HEK293 (cell line): ENCODE data around the gene CDC42EP1.
A peak's percentile ranks its signal among the peaks of the same experiment; 100 is the strongest.

ENCODE experiments used
- BCL11B ChIP-seq: fragments of 450-650 bp; formaldehyde crosslinking; IDR thresholded peaks from 2 replicates; pipeline ENCODE4 v1.5.1; 2016; ENCODE audit warnings: low read depth, missing biosample characterization, missing genetic modification characterization
- EGR2 ChIP-seq: fragments of 450-650 bp; formaldehyde crosslinking; IDR thresholded peaks from 2 replicates; pipeline ENCODE4 v1.5.1; 2016; ENCODE audit warnings: low read depth, missing biosample characterization, missing genetic modification characterization
- KLF1 ChIP-seq: fragments of 450-650 bp; formaldehyde crosslinking; IDR thresholded peaks from 2 replicates; pipeline ENCODE4 v1.5.1; 2016; ENCODE audit warnings: missing biosample characterization, missing genetic modification characterization
- REPIN1 ChIP-seq: fragments of 450-650 bp; formaldehyde crosslinking; IDR thresholded peaks from 2 replicates; pipeline ENCODE4 v1.5.1; 2017; ENCODE audit warnings: missing biosample characterization, missing genetic modification characterization, low read depth
- SETDB1 ChIP-seq: IDR thresholded peaks from one replicate; pipeline ENCODE4 v1.6.1; 2017; ENCODE audit warnings: mild to moderate bottlenecking, low read length, moderate library complexity, mixed read lengths; ENCODE audit not compliant: insufficient read length
- TRIM28 ChIP-seq: IDR thresholded peaks from 2 replicates; pipeline ENCODE4 v1.6.1; 2011; ENCODE audit warnings: low read length, control low read depth, borderline replicate concordance
- WT1 ChIP-seq: fragments of 450-650 bp; formaldehyde crosslinking; IDR thresholded peaks from 2 replicates; pipeline ENCODE4 v1.5.1; 2016; ENCODE audit warnings: missing biosample characterization, missing genetic modification characterization
- ZBTB21 ChIP-seq: fragments of 450-650 bp; formaldehyde crosslinking; IDR thresholded peaks from 2 replicates; pipeline ENCODE4 v1.5.1; 2017; ENCODE audit warnings: missing biosample characterization, missing genetic modification characterization
- ZBTB48 ChIP-seq: fragments of 450-650 bp; formaldehyde crosslinking; IDR thresholded peaks from 2 replicates; pipeline ENCODE4 v1.5.1; 2016; ENCODE audit warnings: missing biosample characterization, missing genetic modification characterization
- ZBTB8A ChIP-seq: fragments of 450-650 bp; formaldehyde crosslinking; IDR thresholded peaks from 2 replicates; pipeline ENCODE4 v1.5.1; 2016; ENCODE audit warnings: missing biosample characterization, missing genetic modification characterization
- ZFP37 ChIP-seq: fragments of 450-650 bp; formaldehyde crosslinking; IDR thresholded peaks from 2 replicates; pipeline ENCODE4 v1.5.1; 2016; ENCODE audit warnings: missing biosample characterization, missing genetic modification characterization
- ZNF121 ChIP-seq: fragments of 450-650 bp; formaldehyde crosslinking; IDR thresholded peaks from 2 replicates; pipeline ENCODE4 v1.5.1; 2016; ENCODE audit warnings: missing biosample characterization, missing genetic modification characterization
- ZNF2 ChIP-seq: fragments of 450-650 bp; formaldehyde crosslinking; IDR thresholded peaks from 2 replicates; pipeline ENCODE4 v1.5.1; 2016; ENCODE audit warnings: missing biosample characterization, missing genetic modification characterization
- ZNF341 ChIP-seq: fragments of 450-650 bp; formaldehyde crosslinking; IDR thresholded peaks from 2 replicates; pipeline ENCODE4; 2016; ENCODE audit warnings: low read depth, missing biosample characterization, missing genetic modification characterization
- ZNF391 ChIP-seq: fragments of 450-650 bp; formaldehyde crosslinking; IDR thresholded peaks from 2 replicates; pipeline ENCODE4 v1.5.1; 2016; ENCODE audit warnings: low read depth, missing biosample characterization, missing genetic modification characterization, borderline replicate concordance
- ZNF48 ChIP-seq: fragments of 450-650 bp; formaldehyde crosslinking; IDR thresholded peaks from 2 replicates; pipeline ENCODE4 v1.5.1; 2016; ENCODE audit warnings: missing biosample characterization, missing genetic modification characterization
- ZNF501 ChIP-seq: fragments of 450-650 bp; formaldehyde crosslinking; IDR thresholded peaks from 2 replicates; pipeline ENCODE4 v1.5.1; 2016; ENCODE audit warnings: missing biosample characterization, missing genetic modification characterization
- ZNF529 ChIP-seq: fragments of 450-650 bp; formaldehyde crosslinking; IDR thresholded peaks from 2 replicates; pipeline ENCODE4 v1.5.1; 2017; ENCODE audit warnings: missing genetic modification characterization, missing biosample characterization; ENCODE audit not compliant: insufficient replicate concordance
- ZNF558 ChIP-seq: fragments of 450-650 bp; formaldehyde crosslinking; IDR thresholded peaks from 2 replicates; pipeline ENCODE4 v1.5.1; 2016; ENCODE audit warnings: missing biosample characterization, missing genetic modification characterization
- ZNF610 ChIP-seq: fragments of 450-650 bp; formaldehyde crosslinking; IDR thresholded peaks from 2 replicates; pipeline ENCODE4 v1.5.1; 2016; ENCODE audit warnings: missing biosample characterization, missing genetic modification characterization, borderline replicate concordance
- ZNF629 ChIP-seq: fragments of 450-650 bp; formaldehyde crosslinking; IDR thresholded peaks from 2 replicates; pipeline ENCODE4 v1.5.1; 2017; ENCODE audit warnings: missing biosample characterization, missing genetic modification characterization
- TF ChIP-seq, protein P1 (sequence below): fragments of 450-650 bp; formaldehyde crosslinking; IDR thresholded peaks from 2 replicates; pipeline ENCODE4 v1.5.1; 2016; ENCODE audit warnings: missing biosample characterization, missing genetic modification characterization
- TF ChIP-seq, protein P2 (sequence below): fragments of 450-650 bp; formaldehyde crosslinking; IDR thresholded peaks from 2 replicates; pipeline ENCODE4 v1.5.1; 2017; ENCODE audit warnings: missing biosample characterization, missing genetic modification characterization
- TF ChIP-seq, protein P3 (sequence below): fragments of 450-650 bp; formaldehyde crosslinking; IDR thresholded peaks from 2 replicates; pipeline ENCODE4 v1.5.1; 2016; ENCODE audit warnings: missing biosample characterization, missing genetic modification characterization
- TF ChIP-seq, protein P4 (sequence below): fragments of 450-650 bp; formaldehyde crosslinking; IDR thresholded peaks from 2 replicates; pipeline ENCODE4 v1.5.1; 2016; ENCODE audit warnings: missing biosample characterization, missing genetic modification characterization
- TF ChIP-seq, protein P5 (sequence below): fragments of 450-650 bp; formaldehyde crosslinking; IDR thresholded peaks from 2 replicates; pipeline ENCODE4 v1.5.1; 2017; ENCODE audit warnings: missing biosample characterization, missing genetic modification characterization
- TF ChIP-seq, protein P6 (sequence below): fragments of 450-650 bp; IDR thresholded peaks from 2 replicates; pipeline ENCODE4 v1.5.1; 2018; ENCODE audit warnings: missing biosample characterization, mild to moderate bottlenecking, missing genetic modification characterization

Gene CDC42EP1

DNA sequence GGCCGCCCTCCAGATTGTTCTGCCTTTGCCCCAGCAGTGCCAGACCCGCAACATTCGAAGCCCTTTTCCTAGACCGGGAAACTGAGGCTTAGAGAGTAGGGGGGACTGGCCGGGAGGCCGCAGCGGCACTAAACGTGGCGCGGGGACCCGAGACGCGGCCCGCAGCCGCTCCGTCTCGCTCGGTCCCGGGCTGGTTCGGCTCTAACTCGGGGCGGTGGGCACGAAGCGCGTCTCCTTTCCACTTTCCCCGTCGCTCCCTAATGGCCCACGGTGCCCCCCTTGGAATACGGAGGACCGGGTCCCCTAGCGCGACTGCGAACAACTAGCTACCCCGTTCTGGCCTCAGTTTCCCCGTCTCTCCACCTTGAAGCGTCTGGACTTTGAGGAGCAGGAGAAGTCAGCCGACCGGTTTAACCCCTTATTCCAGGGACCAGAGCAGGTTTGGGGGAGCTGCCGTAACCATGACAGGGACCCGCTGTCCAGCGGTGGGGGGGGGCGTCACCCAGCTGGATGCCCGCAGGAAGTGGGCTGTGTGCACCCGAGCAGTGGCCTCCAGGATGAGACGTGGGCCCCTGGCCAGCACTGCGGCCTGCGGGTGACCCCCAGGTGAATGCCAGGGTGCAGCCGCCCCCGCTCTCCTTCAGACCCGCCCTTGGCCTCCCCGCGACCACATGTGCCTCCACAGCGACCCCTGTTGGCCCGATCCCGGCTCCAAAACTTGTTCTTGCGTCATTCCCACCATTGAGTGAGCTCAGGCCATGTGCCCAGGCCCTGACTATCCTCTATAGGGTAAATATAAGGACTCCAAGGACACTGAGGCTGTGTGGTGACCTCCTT, 1.1 kb downstream of the CDC42EP1 start (continued):
- TF ChIP-seq, protein P1, sequence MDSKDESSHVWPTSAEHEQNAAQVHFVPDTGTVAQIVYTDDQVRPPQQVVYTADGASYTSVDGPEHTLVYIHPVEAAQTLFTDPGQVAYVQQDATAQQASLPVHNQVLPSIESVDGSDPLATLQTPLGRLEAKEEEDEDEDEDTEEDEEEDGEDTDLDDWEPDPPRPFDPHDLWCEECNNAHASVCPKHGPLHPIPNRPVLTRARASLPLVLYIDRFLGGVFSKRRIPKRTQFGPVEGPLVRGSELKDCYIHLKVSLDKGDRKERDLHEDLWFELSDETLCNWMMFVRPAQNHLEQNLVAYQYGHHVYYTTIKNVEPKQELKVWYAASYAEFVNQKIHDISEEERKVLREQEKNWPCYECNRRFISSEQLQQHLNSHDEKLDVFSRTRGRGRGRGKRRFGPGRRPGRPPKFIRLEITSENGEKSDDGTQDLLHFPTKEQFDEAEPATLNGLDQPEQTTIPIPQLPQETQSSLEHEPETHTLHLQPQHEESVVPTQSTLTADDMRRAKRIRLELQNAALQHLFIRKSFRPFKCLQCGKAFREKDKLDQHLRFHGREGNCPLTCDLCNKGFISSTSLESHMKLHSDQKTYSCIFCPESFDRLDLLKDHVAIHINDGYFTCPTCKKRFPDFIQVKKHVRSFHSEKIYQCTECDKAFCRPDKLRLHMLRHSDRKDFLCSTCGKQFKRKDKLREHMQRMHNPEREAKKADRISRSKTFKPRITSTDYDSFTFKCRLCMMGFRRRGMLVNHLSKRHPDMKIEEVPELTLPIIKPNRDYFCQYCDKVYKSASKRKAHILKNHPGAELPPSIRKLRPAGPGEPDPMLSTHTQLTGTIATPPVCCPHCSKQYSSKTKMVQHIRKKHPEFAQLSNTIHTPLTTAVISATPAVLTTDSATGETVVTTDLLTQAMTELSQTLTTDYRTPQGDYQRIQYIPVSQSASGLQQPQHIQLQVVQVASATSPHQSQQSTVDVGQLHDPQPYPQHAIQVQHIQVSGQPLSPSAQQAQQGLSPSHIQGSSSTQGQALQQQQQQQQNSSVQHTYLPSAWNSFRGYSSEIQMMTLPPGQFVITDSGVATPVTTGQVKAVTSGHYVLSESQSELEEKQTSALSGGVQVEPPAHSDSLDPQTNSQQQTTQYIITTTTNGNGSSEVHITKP (tag by site-specific recombination), result peak; percentile 86
- TF ChIP-seq ZNF610 (peak; percentile 43; the same call in 1 of the 2 replicates), ZBTB21 (tag by site-specific recombination) (peak; percentile 90), ZNF341 (peak; percentile 68), ZBTB48 (peak; percentile 98), TRIM28 (no peak), ZNF48 (tag by site-specific recombination) (no peak), ZNF121 (tag by site-specific recombination) (no peak), ZNF529 (tag by site-specific recombination) (no peak), ZNF558 (tag by site-specific recombination) (no peak), ZBTB8A (tag by site-specific recombination) (peak; percentile 78; the same call in 1 of the 2 replicates), KLF1 (tag by site-specific recombination) (peak; percentile 86), ZNF391 (tag by site-specific recombination) (no peak; the same call in none of the 2 replicates), SETDB1 (no peak), BCL11B (tag by site-specific recombination) (peak; percentile 97), ZNF501 (tag by site-specific recombination) (0 out of 2 replicates have a peak, but pooled peaks have one; percentile 31), WT1 (no peak; the same call in none of the 2 replicates), EGR2 (peak; percentile 90), ZNF629 (tag by site-specific recombination) (peak; percentile 96), ZNF2 (0 out of 2 replicates have a peak, but pooled peaks have one; percentile 35), REPIN1 (no peak), ZFP37 (0 out of 2 replicates have a peak, but pooled peaks have one; percentile 46)
- TF ChIP-seq, protein P2, sequence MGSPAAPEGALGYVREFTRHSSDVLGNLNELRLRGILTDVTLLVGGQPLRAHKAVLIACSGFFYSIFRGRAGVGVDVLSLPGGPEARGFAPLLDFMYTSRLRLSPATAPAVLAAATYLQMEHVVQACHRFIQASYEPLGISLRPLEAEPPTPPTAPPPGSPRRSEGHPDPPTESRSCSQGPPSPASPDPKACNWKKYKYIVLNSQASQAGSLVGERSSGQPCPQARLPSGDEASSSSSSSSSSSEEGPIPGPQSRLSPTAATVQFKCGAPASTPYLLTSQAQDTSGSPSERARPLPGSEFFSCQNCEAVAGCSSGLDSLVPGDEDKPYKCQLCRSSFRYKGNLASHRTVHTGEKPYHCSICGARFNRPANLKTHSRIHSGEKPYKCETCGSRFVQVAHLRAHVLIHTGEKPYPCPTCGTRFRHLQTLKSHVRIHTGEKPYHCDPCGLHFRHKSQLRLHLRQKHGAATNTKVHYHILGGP (tag by site-specific recombination), result no peak
- TF ChIP-seq, protein P3, sequence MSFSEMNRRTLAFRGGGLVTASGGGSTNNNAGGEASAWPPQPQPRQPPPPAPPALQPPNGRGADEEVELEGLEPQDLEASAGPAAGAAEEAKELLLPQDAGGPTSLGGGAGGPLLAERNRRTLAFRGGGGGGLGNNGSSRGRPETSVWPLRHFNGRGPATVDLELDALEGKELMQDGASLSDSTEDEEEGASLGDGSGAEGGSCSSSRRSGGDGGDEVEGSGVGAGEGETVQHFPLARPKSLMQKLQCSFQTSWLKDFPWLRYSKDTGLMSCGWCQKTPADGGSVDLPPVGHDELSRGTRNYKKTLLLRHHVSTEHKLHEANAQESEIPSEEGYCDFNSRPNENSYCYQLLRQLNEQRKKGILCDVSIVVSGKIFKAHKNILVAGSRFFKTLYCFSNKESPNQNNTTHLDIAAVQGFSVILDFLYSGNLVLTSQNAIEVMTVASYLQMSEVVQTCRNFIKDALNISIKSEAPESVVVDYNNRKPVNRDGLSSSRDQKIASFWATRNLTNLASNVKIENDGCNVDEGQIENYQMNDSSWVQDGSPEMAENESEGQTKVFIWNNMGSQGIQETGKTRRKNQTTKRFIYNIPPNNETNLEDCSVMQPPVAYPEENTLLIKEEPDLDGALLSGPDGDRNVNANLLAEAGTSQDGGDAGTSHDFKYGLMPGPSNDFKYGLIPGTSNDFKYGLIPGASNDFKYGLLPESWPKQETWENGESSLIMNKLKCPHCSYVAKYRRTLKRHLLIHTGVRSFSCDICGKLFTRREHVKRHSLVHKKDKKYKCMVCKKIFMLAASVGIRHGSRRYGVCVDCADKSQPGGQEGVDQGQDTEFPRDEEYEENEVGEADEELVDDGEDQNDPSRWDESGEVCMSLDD, result peak; percentile 98
- TF ChIP-seq, protein P4, sequence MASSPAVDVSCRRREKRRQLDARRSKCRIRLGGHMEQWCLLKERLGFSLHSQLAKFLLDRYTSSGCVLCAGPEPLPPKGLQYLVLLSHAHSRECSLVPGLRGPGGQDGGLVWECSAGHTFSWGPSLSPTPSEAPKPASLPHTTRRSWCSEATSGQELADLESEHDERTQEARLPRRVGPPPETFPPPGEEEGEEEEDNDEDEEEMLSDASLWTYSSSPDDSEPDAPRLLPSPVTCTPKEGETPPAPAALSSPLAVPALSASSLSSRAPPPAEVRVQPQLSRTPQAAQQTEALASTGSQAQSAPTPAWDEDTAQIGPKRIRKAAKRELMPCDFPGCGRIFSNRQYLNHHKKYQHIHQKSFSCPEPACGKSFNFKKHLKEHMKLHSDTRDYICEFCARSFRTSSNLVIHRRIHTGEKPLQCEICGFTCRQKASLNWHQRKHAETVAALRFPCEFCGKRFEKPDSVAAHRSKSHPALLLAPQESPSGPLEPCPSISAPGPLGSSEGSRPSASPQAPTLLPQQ (tag by site-specific recombination), result peak; percentile 87
- TF ChIP-seq, protein P5, sequence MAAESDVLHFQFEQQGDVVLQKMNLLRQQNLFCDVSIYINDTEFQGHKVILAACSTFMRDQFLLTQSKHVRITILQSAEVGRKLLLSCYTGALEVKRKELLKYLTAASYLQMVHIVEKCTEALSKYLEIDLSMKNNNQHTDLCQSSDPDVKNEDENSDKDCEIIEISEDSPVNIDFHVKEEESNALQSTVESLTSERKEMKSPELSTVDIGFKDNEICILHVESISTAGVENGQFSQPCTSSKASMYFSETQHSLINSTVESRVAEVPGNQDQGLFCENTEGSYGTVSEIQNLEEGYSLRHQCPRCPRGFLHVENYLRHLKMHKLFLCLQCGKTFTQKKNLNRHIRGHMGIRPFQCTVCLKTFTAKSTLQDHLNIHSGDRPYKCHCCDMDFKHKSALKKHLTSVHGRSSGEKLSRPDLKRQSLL (tag by site-specific recombination), result peak; percentile 59
- TF ChIP-seq, protein P6, sequence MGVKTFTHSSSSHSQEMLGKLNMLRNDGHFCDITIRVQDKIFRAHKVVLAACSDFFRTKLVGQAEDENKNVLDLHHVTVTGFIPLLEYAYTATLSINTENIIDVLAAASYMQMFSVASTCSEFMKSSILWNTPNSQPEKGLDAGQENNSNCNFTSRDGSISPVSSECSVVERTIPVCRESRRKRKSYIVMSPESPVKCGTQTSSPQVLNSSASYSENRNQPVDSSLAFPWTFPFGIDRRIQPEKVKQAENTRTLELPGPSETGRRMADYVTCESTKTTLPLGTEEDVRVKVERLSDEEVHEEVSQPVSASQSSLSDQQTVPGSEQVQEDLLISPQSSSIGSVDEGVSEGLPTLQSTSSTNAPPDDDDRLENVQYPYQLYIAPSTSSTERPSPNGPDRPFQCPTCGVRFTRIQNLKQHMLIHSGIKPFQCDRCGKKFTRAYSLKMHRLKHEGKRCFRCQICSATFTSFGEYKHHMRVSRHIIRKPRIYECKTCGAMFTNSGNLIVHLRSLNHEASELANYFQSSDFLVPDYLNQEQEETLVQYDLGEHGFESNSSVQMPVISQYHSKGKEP, result 0 out of 2 replicates have a peak, but pooled peaks have one; percentile 28
